A549 (cell line): ENCODE measurements around the gene TAF4.

Source experiments
- BHLHE40 ChIP-seq: IDR thresholded peaks from 2 replicates; pipeline ENCODE4 v1.6.1; 2012; ENCODE audit warnings: low read depth, low read length, inconsistent platforms
- POLR2A ChIP-seq: IDR thresholded peaks from 2 replicates; pipeline ENCODE4 v1.6.1; 2012; ENCODE audit warnings: mild to moderate bottlenecking, low read length
- SREBF2 ChIP-seq: fragments of 450-650 bp; IDR thresholded peaks from 2 replicates; pipeline ENCODE4 v1.6.1; 2014; ENCODE audit warnings: mild to moderate bottlenecking, moderate library complexity

DNA sequence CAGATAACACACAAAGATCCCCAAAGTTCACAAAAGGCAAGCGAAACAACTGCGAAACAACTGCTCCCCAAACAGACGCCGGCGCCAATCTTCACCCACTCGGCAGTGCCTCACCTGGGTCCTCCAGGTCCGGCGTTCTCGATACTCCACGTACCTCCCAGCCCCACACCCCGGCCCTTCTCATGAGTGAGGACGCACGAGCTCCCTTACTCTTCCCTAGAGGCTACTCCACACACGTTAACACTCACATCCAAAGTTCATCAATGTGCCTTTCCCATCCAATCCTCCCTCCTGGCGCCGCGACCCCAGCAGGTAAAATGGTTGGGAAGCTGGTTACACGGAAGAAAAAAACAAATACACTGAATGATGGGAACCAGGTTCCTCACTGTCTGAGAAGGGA is 77.0 kb downstream of the TAF4 start:
- TF ChIP-seq SREBF2 = no peak
- TF ChIP-seq BHLHE40 = no peak
- no peak for TF ChIP-seq POLR2A
